DND-41 (cell line): ENCODE measurements around the gene SLC25A44.

ENCODE experiments used
- EZH2 ChIP-seq: IDR thresholded peaks from 3 replicates; pipeline ENCODE4 v1.6.1; 2012; ENCODE audit warnings: borderline replicate concordance, low read depth, mild to moderate bottlenecking, moderate library complexity, low read length, inconsistent platforms; ENCODE audit not compliant: severe bottlenecking
- TF ChIP-seq, protein P1 (sequence below): IDR thresholded peaks from 2 replicates; pipeline ENCODE4 v1.5.1; 2012; ENCODE audit warnings: borderline replicate concordance, low read length, moderate library complexity, mild to moderate bottlenecking; ENCODE audit not compliant: poor library complexity, severe bottlenecking; ENCODE audit errors: extremely low read depth

DNA sequence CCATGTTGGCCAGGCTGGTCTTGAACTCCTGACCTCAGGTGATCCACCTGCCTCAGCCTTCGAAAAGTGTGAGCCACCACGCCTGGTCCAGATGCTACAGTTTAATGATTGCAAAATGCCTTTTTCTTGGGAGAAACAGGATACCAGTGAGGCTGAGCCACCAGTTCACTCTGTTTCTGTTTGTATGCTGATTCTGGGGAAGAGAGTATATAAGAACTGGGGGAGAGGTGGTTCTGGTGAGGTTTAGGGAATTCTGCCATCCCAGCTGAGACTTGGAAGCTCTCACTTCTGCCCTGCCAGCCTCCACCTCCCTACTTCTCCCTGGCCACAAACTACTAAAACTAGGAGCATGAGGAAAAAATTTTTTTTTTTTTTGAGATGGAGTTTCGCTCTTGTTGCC lies 10.8 kb downstream of the SLC25A44 start:
- TF ChIP-seq, protein P1, sequence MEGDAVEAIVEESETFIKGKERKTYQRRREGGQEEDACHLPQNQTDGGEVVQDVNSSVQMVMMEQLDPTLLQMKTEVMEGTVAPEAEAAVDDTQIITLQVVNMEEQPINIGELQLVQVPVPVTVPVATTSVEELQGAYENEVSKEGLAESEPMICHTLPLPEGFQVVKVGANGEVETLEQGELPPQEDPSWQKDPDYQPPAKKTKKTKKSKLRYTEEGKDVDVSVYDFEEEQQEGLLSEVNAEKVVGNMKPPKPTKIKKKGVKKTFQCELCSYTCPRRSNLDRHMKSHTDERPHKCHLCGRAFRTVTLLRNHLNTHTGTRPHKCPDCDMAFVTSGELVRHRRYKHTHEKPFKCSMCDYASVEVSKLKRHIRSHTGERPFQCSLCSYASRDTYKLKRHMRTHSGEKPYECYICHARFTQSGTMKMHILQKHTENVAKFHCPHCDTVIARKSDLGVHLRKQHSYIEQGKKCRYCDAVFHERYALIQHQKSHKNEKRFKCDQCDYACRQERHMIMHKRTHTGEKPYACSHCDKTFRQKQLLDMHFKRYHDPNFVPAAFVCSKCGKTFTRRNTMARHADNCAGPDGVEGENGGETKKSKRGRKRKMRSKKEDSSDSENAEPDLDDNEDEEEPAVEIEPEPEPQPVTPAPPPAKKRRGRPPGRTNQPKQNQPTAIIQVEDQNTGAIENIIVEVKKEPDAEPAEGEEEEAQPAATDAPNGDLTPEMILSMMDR, result no peak
- no peak for TF ChIP-seq EZH2
